Left kidney (tissue), 2 donors: ENCODE data around the gene WDR49. TPM values are rescaled to one million over a fixed set of nuclear protein-coding genes. Genes with fewer than 3 reads are reported as not detected.
"Not testable (repeated sequence)": the region's sequence is repeated elsewhere in the genome, so short reads cannot be mapped to it uniquely, and the experiment has no call there.

Experiments
- DNase-seq: peaks from one replicate; pipeline ENCODE4 v3.0.0-alpha.2; 2013
- polyA plus RNA-seq: library from polyadenylated mRNA; unstranded; fragments of 120-200 nt; gene quantifications from one replicate; pipeline ENCODE4 v1.2.1, GENCODE V29; 2013; ENCODE audit not compliant: insufficient read length

Gene WDR49
- polyA plus RNA-seq, 1 donor = 2.0 TPM

- no peak for DNase-seq
These were observed 38.7 kb downstream of the WDR49 start for GRCh38 chr3:167615030-167615429.

- not testable (repeated sequence) for DNase-seq
These were observed 39.5 kb downstream of the WDR49 start for GRCh38 chr3:167614196-167614595.

- DNase-seq = no peak
These were observed 42.0 kb downstream of the WDR49 start for GRCh38 chr3:167611718-167612117.

GRCh38 chr3:167609156-167609555, 44.6 kb downstream of the WDR49 start:
- no peak for DNase-seq

GRCh38 chr3:167606836-167607235, 46.9 kb downstream of the WDR49 start:
- DNase-seq = no peak

GRCh38 chr3:167605871-167606270, 47.9 kb downstream of the WDR49 start:
- no peak for DNase-seq

- no peak for DNase-seq
These were observed 51.7 kb downstream of the WDR49 start for GRCh38 chr3:167602041-167602440.

GRCh38 chr3:167587651-167588050, 66.1 kb downstream of the WDR49 start:
- no peak for DNase-seq

GRCh38 chr3:167575000-167575600, 78.6 kb downstream of the WDR49 start:
- no peak for DNase-seq

- DNase-seq = no peak
These were observed 80.8 kb downstream of the WDR49 start for GRCh38 chr3:167572991-167573390.

- no peak for DNase-seq
These were observed 85.1 kb downstream of the WDR49 start for GRCh38 chr3:167568634-167569033.

GRCh38 chr3:167565489-167565888, 88.3 kb downstream of the WDR49 start:
- DNase-seq = no peak

- no peak for DNase-seq
These were observed 89.1 kb downstream of the WDR49 start for GRCh38 chr3:167564612-167565011.

- DNase-seq = no peak
These were observed 93.8 kb downstream of the WDR49 start for GRCh38 chr3:167559924-167560323.

- DNase-seq = no peak
These were observed 98.8 kb downstream of the WDR49 start for GRCh38 chr3:167554898-167555297.

- DNase-seq = no peak
These were observed 115.7 kb downstream of the WDR49 start for GRCh38 chr3:167538081-167538480.

GRCh38 chr3:167521006-167521355, 132.8 kb downstream of the WDR49 start:
- no peak for DNase-seq

GRCh38 chr3:167520266-167521005, 133.3 kb downstream of the WDR49 start:
- no peak for DNase-seq

GRCh38 chr3:167507954-167508353, 145.8 kb downstream of the WDR49 start:
- no peak for DNase-seq

GRCh38 chr3:167502401-167502800, 151.3 kb downstream of the WDR49 start:
- DNase-seq = no peak

- DNase-seq = no peak
These were observed 151.8 kb downstream of the WDR49 start for GRCh38 chr3:167501941-167502340.

- DNase-seq = no peak
These were observed 155.8 kb downstream of the WDR49 start for GRCh38 chr3:167497903-167498302.

GRCh38 chr3:167493244-167493643, 160.5 kb downstream of the WDR49 start:
- DNase-seq = no peak

- DNase-seq = no peak
These were observed 162.1 kb downstream of the WDR49 start for GRCh38 chr3:167491621-167492020.
